Stromal cell of bone marrow (primary cell): ENCODE results near the gene BTBD3.

Experiments used
- DNase-seq: peaks from one replicate; pipeline ENCODE4 v3.0.0-alpha.2; 2012; ENCODE audit warnings: low read depth

The BTBD3 gene

DNA sequence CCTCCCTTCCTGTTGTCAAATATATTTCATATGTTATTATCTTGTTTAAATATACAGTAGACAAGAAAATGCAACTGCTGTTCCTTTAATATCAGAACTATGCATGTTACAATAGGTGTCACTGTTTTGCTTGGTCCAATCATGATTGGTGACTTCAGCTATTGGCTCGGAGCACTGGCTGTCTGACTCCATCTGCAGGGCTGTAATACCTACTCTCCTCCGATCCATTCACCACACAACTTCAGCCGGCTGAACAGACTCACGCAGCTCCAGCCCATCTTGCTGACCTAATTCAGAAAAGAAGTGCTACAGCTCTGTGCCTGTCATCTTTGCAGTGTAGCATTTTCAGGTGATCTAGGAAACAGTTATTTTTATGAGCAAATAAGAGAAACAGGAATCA lies at the start of gene BTBD3:
Gene BTBD3, plus strand, starts transcription at position 231 of the 400 bp plus-strand sequence. CDS start 383 bp downstream, outside the sequence.
- DNase-seq = peak; percentile 33

GRCh38 chr20:11869641-11870040 lies 48.1 kb upstream of the BTBD3 start:
- DNase-seq = no peak

GRCh38 chr20:11870411-11870810 lies 47.3 kb upstream of the BTBD3 start:
- no peak for DNase-seq

- no peak for DNase-seq
Measured at GRCh38 chr20:11876555-11876954, 41.1 kb upstream of the BTBD3 start.

DNA sequence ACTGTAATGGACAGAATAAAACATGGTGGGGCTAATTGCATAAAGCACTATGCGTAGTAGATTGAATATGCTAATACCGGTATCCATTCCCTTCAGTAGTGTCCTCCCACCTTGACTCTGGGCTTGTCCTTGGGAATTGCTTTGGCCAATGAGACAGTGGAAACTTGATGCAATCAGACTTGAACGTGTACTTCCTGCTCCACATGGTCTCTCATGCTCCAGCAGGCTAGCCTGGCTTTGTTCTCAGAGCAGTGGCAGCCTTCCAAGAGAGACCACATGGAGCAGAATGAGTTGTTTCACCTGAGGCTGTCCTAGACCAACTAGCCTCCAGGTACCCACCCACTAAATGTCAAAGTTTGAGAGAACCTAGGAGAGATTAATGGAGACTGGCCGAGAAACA lies 37.0 kb upstream of the BTBD3 start:
- DNase-seq = no peak

GRCh38 chr20:11881449-11881848 lies 36.2 kb upstream of the BTBD3 start:
- no peak for DNase-seq

GRCh38 chr20:11882651-11883050 lies 35.0 kb upstream of the BTBD3 start:
- DNase-seq = no peak

GRCh38 chr20:11888648-11889047 lies 29.0 kb upstream of the BTBD3 start:
- no peak for DNase-seq

DNA sequence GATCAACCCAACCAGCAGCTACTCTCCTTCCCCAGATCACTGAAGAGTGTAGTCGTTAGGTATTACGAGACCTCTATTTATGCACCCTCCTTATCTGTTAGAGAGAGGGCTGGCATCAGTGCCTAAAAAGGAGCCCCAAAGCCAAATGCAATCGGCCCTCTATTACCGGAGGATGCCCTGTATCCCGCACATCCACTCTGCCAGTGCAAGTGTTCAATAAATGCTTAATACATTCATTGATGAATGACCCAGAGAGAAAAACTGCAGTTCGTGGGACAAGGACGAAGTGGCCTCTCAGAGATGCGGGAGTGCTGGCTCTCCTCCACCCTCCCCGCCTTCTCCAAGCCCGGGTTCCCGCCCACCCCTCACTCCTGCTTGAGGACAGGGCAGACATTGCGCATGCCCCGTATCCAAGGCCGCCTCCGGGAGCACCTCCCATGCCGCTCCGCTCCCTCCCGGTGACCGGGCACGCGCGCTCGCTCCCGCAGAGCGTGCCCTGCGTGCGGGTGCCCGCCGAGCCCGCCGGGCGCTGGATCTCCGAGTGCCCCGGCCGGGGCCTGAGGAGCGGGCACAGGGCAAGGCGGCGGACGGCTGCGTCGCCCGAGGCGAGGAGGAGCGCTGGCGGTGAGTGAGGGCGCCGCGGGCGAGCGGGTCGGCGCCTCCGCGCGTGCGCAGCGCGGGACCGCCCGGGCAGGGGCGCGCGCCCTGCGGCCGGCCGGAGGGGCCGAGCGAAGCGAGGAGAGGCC lies 27.2 kb upstream of the BTBD3 start:
- peak; percentile 76 for DNase-seq

DNA sequence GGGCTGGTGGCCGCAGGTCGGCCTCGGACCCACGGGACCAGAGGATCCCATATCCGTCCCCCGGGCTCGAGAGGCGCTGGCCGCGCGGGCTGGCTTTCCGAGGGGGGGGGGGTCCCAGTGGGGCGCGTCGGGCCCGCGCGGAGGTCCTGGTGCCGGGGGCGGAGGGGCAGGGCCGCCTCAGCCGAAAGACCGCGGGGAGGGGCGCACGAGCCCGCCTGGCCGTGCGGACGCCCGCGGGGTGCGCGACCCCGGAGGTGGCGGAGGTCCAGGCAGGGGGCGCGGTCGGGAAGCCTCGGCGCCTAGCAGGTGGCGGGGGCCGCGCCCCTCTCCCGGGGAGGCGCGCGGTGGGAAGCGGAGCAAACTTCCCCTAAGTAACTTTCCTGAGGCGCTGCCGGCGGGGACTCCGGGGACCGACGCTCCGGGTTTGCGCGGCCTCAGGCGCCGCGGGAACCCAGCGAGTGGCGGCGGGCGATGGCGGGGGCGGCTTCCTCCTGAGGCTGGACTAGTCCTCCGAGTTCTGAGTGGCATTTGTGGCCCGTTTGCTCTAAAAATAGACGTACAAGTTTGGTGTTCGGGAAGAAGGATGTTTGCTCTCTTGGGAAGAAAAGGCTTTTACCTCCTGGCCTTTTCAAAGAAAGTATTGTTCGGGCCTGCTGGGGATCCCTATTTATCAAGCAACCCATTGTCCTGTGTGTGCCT lies 26.5 kb upstream of the BTBD3 start:
- no peak for DNase-seq

- peak; percentile 50 for DNase-seq
Measured at GRCh38 chr20:11891776-11892545, 25.7 kb upstream of the BTBD3 start.

DNA sequence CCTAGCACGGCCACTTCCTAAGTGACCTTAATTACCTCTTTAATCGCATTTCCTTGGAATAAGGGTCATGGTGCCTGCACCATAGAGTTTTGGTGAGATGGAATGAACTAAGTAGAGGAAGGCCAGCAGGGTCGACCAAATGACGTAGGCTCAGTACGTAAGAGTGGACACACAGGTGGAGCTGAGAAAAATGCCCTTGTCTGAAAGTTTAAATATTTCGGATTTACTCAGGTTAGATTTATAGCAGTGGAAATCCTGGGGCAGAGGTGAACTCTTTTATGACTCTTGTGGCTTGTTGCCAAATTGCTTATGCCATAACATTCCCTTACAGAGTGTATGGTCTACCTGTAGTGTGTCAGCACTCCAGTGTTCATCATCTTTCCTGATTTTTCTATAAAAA lies 23.6 kb upstream of the BTBD3 start:
- DNase-seq = no peak

DNA sequence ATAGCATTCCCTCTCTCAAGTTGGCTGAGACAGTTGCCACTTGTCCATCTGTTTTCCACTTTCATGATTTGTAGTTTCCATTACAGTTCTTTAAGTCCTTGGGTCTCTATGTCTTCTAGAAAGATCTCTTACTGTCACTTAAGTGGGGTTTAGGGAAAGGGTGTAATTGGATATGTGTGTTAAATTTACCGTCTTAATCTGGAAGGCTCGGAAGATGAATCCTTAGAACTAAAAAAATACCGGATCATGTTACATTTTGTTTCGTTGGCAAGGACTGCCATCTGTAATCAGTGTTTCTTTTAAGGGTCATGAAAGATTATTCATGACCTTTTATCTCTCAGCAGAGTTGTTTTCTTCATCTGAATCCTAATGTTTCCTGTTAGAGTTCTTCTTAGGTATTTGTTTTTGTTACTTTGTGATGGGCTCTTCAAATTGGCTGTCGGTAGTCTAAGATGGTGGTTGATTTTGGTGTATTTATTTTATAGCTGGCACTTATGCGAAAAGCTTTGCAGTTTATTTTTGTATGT lies 21.8 kb upstream of the BTBD3 start:
- DNase-seq = no peak

DNA sequence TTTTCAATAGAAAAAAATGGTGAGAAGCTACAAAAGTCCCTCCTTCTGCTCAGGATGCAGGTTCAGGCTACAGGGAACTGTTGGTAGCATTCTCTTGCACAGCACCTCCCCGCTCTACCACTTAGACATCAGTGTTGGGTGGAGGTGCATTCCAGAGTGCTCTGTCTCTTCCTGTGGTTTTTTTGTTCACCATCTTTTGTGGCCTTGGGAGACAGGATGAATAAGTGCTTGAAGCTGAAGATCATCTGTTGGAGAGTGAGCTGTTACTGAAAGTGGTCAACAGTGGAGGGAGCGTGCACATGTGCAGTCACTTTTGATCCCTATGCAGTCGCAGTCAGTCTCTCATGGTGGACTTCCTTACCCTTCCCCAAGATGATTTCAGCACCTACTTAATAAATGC lies 16.6 kb upstream of the BTBD3 start:
- DNase-seq = no peak

- no peak for DNase-seq
Measured at GRCh38 chr20:11902285-11902697, 15.4 kb upstream of the BTBD3 start.

- no peak for DNase-seq
Measured at GRCh38 chr20:11905460-11906179, 12.1 kb upstream of the BTBD3 start.

DNA sequence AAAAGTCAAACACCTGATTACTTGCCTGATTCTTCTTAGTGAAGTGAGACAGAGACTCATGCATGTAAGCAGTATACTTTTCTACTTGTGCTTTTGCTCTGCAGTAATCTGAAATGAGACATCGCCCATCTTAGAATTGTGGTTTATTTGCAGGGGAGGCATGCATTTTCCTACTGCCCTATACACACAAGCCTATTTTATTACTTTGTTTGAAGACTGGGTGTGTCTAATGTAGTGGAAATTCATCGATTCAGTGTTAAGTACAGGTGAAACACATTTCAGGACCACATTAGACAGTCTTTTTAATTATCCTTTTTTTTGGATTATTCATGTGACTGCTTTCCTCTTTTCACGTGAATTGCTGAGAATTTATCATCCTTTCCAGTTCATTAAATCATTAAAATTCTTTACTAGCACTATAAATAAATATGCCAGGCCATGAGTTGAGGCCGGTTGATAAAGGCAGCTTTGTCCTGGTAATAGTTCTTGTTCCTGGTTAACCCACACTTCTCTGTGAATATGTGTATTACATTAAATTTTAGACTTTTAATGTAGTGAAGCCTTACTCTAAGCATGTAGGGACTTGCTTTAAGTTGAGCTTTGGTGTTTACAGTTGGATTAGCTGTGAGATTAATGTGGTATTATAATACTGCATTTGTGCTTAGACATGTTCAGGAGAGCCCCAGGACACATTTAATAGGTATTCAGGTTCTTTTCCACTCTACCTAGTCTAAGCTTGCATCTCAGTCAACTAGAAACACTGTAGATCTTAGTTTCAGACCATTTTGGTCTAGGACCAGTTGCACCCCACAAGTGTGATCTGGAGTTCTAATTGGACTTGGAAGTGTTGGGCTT lies 10.8 kb upstream of the BTBD3 start:
- no peak for DNase-seq

- DNase-seq = no peak
Measured at GRCh38 chr20:11907621-11908020, 10.1 kb upstream of the BTBD3 start.

DNA sequence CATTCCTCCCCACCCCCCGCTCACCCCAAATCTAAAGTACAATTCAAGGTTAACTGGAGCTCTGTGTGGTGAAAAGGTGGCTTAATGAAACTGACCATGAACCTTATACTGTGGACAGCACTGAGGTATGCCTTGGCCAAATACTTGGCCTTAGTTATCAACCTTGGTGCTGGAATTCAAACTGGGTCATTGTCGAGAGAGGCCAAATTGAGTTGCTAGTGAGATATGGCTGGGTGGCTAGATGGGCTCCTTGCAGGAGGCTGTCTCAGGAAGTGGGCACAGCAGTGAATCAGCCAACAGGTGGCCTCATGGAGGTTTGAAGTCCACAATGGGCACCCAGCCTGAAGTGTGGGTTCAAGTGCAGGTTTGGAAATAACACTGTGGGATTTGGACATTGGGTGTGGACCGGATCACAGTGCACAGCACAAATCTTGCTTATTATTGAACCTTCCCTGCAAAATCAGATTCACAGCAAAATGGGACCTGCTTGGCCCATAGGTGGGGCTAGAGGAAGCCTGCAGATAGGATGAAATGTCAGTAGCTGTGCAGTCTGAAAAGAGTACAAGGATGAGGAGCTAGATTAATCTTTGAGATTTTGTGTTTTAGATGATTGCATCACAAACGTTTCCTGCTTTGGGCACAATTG lies 5.6 kb upstream of the BTBD3 start:
- no peak for DNase-seq

GRCh38 chr20:11912659-11913415 lies 4.9 kb upstream of the BTBD3 start:
- DNase-seq = no peak
